Fibroblast of peridontal ligament (primary cell): ENCODE data around the gene KCNK16.
"Not testable (repeated sequence)": the region's sequence is repeated elsewhere in the genome, so short reads cannot be mapped to it uniquely, and the experiment has no call there.

Experiments
- DNase-seq: peaks from one replicate; pipeline ENCODE4 v3.0.0-alpha.2; 2010; ENCODE audit errors: extremely low read depth

Gene KCNK16

GRCh38 chr6:39309942-39310531 is 12.5 kb downstream of the KCNK16 start:
- DNase-seq: peak; percentile 63

- no peak for DNase-seq
Observed at GRCh38 chr6:39307462-39307861, 15.0 kb downstream of the KCNK16 start.

GRCh38 chr6:39304951-39305350 is 17.6 kb downstream of the KCNK16 start:
- no peak for DNase-seq

GRCh38 chr6:39303425-39304153 is 18.9 kb downstream of the KCNK16 start:
- DNase-seq: no peak

- DNase-seq: peak; percentile 52
Observed at GRCh38 chr6:39302669-39303424, 19.7 kb downstream of the KCNK16 start.

- no peak for DNase-seq
Observed at GRCh38 chr6:39302011-39302410, 20.5 kb downstream of the KCNK16 start.

GRCh38 chr6:39301606-39302005 is 20.9 kb downstream of the KCNK16 start:
- no peak for DNase-seq

- DNase-seq: no peak
Observed at GRCh38 chr6:39300739-39301138, 21.8 kb downstream of the KCNK16 start.

- DNase-seq: no peak
Observed at GRCh38 chr6:39298061-39298460, 24.4 kb downstream of the KCNK16 start.

- DNase-seq: no peak
Observed at GRCh38 chr6:39296745-39297640, 25.5 kb downstream of the KCNK16 start.

GRCh38 chr6:39295611-39296011 is 26.9 kb downstream of the KCNK16 start:
- no peak for DNase-seq

GRCh38 chr6:39294899-39295298 is 27.6 kb downstream of the KCNK16 start:
- DNase-seq: no peak

- DNase-seq: no peak
Observed at GRCh38 chr6:39294133-39294532, 28.4 kb downstream of the KCNK16 start.

- DNase-seq: no peak
Observed at GRCh38 chr6:39292637-39293036, 29.9 kb downstream of the KCNK16 start.

- DNase-seq: no peak
Observed at GRCh38 chr6:39289490-39289889, 33.0 kb downstream of the KCNK16 start.

- no peak for DNase-seq
Observed at GRCh38 chr6:39287601-39288000, 34.9 kb downstream of the KCNK16 start.

GRCh38 chr6:39286596-39286995 is 35.9 kb downstream of the KCNK16 start:
- not testable (repeated sequence) for DNase-seq

GRCh38 chr6:39282774-39283173 is 39.7 kb downstream of the KCNK16 start:
- no peak for DNase-seq

- no peak for DNase-seq
Observed at GRCh38 chr6:39281312-39281980, 41.1 kb downstream of the KCNK16 start.

GRCh38 chr6:39280247-39280731 is 42.2 kb downstream of the KCNK16 start:
- DNase-seq: no peak

- DNase-seq: no peak
Observed at GRCh38 chr6:39279539-39279938, 43.0 kb downstream of the KCNK16 start.
